ENCODE data around the gene RWDD4.

DNA sequence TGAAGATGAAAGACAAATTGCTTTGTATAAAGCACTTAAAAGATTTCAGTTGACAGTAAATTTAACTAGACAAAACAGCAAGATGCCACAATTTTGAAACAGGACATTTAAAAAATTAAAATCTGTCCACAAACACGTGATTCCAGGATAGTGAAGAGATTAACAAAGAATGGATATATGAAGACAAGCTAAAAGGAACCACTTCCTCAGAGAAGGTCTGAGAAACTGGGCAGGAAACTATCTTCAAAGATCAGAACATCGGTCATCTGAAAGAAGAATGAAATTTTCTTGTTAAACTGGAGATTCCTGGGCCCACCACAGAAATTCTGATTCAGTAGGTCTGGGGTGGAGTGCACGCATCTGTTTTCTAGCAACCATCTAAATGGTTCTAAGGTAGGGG, 1.4 kb downstream of the RWDD4 start:
- TF ChIP-seq, protein P1, sequence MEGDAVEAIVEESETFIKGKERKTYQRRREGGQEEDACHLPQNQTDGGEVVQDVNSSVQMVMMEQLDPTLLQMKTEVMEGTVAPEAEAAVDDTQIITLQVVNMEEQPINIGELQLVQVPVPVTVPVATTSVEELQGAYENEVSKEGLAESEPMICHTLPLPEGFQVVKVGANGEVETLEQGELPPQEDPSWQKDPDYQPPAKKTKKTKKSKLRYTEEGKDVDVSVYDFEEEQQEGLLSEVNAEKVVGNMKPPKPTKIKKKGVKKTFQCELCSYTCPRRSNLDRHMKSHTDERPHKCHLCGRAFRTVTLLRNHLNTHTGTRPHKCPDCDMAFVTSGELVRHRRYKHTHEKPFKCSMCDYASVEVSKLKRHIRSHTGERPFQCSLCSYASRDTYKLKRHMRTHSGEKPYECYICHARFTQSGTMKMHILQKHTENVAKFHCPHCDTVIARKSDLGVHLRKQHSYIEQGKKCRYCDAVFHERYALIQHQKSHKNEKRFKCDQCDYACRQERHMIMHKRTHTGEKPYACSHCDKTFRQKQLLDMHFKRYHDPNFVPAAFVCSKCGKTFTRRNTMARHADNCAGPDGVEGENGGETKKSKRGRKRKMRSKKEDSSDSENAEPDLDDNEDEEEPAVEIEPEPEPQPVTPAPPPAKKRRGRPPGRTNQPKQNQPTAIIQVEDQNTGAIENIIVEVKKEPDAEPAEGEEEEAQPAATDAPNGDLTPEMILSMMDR (conservative IDR thresholded peaks at IDR 0.05; ENCODE audit: low read length), result no peak
- no peak for TF ChIP-seq EZH2phosphoT487 (IDR thresholded peaks at IDR 0.05; ENCODE audit: borderline replicate concordance, low read depth, low read length)
